Measurements from ENCODE around the gene CENPVL1.
"Not testable (repeated sequence)": the region's sequence is repeated elsewhere in the genome, so short reads cannot be mapped to it uniquely, and the experiment has no call there.

The CENPVL1 gene
- 0 reads per million in 4 experiments for total RNA-seq

- not testable (repeated sequence) for DNase-seq
Measured at GRCh38 chrX:51710277-51711164, at the start of gene CENPVL1. Gene CENPVL1 (plus strand): TSS chrX:51710512. CDS start chrX:51710512, 0 bp downstream.

- no peak for DNase-seq
Measured at GRCh38 chrX:51665981-51666380, 44.3 kb upstream of the CENPVL1 start.

GRCh38 chrX:51679689-51680433 is 30.5 kb upstream of the CENPVL1 start:
- not testable (repeated sequence) for DNase-seq

- not testable (repeated sequence) for DNase-seq
Measured at GRCh38 chrX:51681808-51682719, 28.2 kb upstream of the CENPVL1 start.

GRCh38 chrX:51682720-51683062 is 27.6 kb upstream of the CENPVL1 start, which contains the start of gene CENPVL2:
Gene CENPVL2 (minus strand): TSS chrX:51682831. CDS start chrX:51682831, 0 bp downstream.
- DNase-seq = not testable (repeated sequence)

GRCh38 chrX:51694254-51694653 is 16.1 kb upstream of the CENPVL1 start:
- no peak for DNase-seq

GRCh38 chrX:51697397-51697796 is 12.9 kb upstream of the CENPVL1 start:
- DNase-seq = no peak

- DNase-seq = not testable (repeated sequence)
Measured at GRCh38 chrX:51712943-51713647, 2.8 kb downstream of the CENPVL1 start.

GRCh38 chrX:51728202-51728601 is 17.9 kb downstream of the CENPVL1 start:
- no peak for DNase-seq

- no peak for DNase-seq
Measured at GRCh38 chrX:51737091-51737490, 26.8 kb downstream of the CENPVL1 start.

- no peak for DNase-seq
Measured at GRCh38 chrX:51742586-51742985, 32.3 kb downstream of the CENPVL1 start.

GRCh38 chrX:51743179-51743957 is 33.1 kb downstream of the CENPVL1 start, which contains the start of gene GSPT2:
Gene GSPT2 (plus strand): TSS chrX:51743442. CDS start chrX:51743627, 185 bp downstream.
- peak; percentile 5 for DNase-seq

GRCh38 chrX:51747671-51748070 is 37.4 kb downstream of the CENPVL1 start:
- no peak for DNase-seq

GRCh38 chrX:51759055-51759839 is 48.9 kb downstream of the CENPVL1 start:
- no peak for DNase-seq

GRCh38 chrX:51760657-51761056 is 50.3 kb downstream of the CENPVL1 start:
- no peak for DNase-seq
